Astrocyte (in vitro differentiated cells and primary cell): ENCODE results near the gene LPIN3.

Source experiments
- CTCF ChIP-seq: IDR thresholded peaks from 2 replicates; pipeline ENCODE4 v1.5.1; 2011; ENCODE audit warnings: low read depth, mild to moderate bottlenecking, inconsistent platforms, low read length, moderate library complexity; ENCODE audit not compliant: insufficient read depth
- EZH2 ChIP-seq: IDR thresholded peaks from 2 replicates; pipeline ENCODE4 v1.6.1; 2012; ENCODE audit warnings: mild to moderate bottlenecking, low read length, inconsistent platforms; ENCODE audit not compliant: insufficient read depth

- TF ChIP-seq CTCF (no peak), EZH2 (no peak)
Measured at GRCh38 chr20:41350408-41350962, 9.9 kb downstream of the LPIN3 start.
